Measurements from ENCODE around the gene CRYL1.

The CRYL1 gene

DNA sequence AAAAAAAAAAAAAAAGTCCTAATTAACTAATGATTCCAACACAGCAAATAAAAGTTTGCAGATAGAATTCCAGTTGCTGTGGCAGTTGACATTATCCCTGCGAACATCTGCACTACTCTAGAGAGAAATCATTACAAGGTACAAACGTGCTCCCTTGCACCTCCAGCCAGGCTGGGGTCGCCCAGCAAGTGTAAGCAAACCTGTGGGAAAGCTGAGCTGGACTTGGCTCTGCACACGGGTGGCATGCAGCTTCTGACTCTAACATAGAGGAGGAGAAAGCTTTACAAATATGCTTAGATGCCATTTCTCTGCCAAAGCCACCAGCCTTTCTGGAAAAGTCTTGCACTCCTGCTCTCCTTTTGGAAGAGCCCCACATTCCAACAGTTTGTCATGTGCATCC is 103.3 kb downstream of the CRYL1 start:
- DNase-seq (ENCODE audit: low read depth), result no peak

DNA sequence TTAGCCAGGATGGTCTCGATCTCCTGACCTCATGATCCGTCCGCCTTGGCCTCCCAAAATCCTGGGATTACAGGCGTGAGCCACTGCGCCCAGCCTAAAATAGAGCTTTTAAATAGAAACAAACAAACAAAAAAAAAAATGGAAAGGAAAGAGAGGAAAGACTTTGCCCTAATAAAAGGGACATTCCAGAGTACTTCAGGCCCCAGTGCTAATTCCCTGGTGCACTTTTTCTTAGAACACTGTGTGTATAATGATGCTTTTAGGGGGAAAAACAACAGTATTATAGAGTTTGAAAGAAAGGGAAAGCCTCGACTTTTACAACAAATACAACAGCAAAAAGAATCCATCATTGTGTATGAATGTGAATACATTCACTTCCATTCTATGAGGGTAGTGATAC is 104.7 kb downstream of the CRYL1 start:
- DNase-seq (ENCODE audit: low read depth), result no peak

DNA sequence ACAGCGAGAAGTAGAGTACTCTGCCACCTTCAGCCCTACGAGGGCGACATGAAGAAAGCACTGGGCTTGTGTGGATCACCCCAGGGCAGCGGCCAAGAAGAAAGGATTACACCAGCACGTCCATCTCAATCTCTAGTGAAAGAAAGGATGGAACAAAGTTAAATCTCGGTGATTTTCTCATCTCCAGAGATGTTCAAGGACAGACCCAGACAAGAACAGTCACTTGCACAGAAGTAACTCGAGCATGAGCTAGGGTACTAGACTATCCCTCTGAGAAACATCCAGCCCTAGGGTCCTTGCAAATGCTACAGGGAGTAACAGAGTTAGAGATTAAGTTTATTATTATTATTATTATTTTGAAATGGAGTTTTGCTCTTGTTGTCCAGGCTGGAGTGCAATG is 106.7 kb downstream of the CRYL1 start:
- DNase-seq (ENCODE audit: low read depth), result no peak

DNA sequence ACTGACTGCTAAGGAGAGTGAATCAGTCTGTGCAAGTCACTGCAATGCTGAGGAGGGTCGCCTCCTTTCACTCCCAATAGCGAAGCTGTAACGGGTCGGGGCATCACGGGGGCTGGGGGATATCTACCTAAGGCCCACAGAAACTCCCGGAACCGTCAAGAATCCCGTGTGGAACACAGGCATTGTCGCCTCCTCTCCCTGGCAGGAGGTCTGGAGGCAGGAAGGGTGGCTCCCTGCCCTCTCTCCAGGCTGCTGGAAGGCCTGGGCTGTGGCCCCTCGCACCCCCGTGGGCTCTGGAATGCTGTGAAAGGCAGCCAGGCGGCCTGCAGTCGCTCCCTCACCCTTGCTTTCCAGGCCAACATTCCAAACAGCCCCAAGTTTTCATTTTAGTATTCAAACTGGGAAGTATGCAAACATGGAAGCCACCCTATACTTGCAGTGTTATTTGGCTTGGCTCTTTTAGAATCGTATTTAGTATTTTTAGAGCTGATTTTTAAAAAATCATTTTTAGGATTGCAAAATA is 109.4 kb downstream of the CRYL1 start:
- DNase-seq (ENCODE audit: low read depth), result no peak

DNA sequence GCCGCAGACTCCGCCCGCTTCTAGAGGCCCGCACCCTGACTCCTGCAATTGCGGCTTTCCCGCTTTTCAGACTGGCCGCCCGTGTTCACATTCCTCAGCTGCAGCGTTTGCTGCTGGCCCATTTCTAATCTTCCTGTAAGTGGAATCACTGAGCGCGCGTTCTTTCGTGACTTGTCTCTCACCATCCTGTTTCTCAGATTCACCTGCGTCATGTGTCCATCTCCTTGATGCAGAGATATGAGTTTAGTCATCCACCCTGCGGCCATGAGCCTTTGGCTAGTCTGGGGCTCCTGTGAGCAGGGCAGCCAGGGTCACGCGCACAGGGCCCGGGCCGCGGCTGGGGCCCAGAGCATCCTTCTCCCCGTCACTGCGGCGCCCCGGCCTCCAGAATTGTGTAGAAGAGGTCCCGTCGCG is 110.0 kb downstream of the CRYL1 start:
- DNase-seq (ENCODE audit: low read depth), result no peak

DNA sequence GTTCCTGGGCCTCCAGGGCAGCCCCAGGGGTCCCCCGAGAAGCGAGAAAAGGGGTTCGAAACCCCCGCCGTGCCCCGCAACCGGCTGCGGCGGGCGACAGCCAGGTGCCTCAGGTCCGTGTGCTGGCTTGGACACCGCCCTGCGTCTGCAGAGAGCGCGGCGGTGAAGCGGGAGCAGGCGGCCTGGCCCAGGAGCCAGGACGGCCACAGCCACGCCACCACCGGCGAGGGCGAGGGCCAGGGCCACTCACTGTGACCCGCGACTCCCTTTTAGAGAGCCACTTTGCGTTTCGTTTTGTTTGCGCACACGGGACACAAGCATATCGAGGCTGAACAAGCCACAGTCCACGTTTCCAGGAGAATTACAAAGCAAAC is 110.4 kb downstream of the CRYL1 start:
- DNase-seq (ENCODE audit: low read depth), result no peak

DNA sequence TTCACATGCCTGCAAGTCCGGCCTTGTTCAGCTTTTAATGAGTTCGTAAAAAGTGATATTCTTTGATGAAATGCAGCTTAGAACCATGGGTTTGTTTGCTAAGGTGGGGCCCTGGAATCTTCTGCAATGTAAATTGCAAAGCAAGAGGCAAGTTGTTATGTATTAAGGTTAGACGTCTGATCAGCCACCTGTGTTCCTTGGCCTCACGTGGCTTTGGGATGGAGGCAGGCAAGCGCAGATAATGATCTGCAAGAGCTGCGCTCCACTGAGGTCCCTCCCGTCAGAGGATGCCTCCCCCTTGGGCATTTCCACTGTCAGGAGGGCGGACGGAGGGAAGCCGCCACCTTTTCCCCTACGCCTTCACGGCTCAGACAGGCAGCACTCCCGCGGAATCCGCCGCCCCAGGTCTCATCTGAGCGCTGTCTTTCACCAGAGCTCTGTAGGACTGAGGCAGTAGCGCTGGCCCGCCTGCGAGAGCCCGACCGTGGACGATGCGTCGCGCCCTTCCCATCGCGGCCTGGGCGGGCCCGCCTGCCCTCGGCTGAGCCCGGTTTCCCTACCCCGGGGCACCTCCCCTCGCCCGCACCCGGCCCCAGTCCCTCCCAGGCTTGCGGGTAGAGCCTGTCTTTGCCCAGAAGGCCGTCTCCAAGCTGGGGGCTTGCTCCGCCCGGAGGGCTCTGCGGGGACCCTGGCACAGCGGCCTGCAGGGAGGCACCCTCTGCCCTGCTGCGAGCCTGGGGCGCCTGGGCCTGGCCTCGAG is 110.9 kb downstream of the CRYL1 start:
- DNase-seq (ENCODE audit: low read depth), result no peak

DNA sequence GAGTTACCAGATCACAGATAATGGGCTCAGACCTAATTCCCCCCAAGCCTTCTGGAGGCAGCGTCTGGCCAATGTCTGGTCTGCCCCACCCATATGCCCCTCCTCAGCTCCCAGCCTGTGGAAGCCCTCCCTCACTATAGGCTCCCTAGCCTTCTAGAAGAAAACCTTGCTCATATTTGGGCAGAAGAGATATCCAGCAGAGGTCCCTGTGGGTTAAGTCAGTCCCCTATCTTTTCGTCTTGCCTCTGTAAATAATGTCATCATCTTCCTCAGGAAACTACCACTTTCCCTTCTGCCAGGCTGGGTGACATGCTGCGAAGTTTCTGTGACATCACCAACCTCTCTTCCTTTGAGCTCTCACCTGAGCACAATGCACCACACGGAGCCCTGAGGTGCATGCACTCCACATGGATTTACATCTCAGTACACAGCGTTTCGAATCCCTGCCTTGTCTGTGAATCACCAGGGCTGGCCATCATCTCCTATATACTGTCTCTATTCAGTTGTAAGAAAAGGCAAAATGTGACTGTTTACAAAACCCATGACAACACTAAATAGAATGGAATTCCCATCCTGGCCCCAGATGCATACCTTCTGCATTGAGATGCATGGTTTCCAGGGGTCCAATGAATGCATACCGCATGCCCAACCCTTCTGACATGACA is 112.8 kb downstream of the CRYL1 start:
- no peak for DNase-seq (ENCODE audit: low read depth)

DNA sequence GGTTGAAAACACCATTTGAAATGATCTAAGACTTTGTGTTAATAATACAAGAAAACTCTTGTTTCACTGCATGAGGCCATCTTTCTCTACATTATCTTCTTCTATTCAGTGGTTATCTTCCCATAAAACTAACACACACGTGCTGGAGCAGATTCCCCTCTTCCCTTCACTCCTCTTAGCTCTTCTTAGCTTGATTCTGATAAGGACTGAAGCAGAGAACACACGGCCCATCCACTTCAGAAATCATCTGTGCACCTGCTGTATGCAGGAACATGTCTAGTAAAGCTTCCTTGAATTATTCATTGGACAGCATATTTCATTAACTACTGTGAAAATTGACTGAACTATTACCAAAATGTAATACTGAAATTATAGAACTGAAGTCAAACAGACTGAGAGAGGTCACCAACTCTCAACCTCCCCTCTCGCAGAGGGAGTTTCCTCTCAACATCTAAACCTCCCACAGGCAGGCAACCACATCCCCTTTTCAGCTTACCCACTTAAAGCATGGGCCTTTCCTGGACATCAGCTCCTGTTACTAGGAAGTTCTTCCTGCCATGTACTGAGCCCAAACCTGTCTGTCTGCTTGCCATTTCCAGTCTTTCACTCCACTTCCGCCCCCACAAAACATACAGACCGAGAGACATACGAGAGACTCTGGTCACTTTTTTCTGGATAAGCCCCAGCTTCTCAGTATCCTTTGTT is 113.9 kb downstream of the CRYL1 start:
- peak; percentile 24 for DNase-seq (ENCODE audit: low read depth)

DNA sequence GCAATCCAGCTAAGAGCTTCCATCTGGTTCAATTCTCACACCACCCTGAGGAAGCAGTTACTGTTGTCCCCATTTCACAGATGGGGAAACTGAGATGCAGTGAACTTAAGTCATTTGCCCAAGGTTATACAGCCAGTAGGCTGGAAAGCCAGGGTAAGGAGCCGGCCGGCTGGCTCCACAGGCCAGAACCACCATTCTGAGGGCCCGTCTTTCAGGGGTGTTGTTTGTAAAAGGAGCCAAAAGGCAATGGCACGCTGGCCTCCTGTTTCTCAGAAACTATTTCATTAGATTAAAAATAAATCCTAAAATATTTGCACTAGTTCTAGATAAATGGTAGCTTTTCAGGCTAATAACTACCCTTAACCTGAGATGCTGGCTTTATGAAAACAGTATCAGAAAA is 114.9 kb downstream of the CRYL1 start:
- no peak for DNase-seq (ENCODE audit: low read depth)

DNA sequence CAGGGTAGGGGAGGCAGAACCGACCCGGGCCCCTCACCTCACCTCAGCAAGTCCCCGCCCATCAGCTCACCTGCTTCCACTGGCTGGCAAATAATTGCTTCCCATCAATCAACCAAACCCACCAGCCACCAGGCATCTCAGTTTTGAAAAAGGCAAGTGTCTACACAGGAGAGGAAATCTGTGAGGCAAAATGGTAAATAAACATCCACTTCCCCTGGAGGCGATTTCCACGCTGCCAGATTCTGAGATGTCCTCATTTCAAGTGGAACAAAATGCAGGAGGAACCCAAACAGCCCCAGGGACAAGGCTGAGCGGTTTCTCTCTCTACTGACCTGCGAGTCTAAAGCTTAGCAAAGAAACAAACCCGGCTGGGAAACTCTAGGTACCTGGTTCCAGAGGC is 117.5 kb downstream of the CRYL1 start:
- DNase-seq (ENCODE audit: low read depth), result no peak

DNA sequence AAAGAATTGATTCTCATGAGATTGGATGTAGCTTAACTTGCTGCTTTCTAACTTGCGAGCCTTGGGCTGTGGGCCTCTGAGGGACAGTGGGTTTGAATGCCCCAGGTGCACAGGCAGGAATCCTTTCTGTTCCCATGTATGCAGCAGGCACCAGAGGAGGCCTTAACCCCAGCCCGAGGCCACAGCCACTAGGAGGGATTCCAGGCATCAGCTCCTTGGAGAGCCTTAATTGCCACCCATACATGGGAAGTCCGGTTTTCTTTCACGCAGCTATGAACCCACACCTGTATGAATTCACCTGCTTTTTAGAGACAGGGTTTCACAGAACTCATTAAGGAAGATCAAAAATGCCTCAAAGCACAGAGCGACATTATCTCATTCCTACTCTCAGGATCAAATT is 117.9 kb downstream of the CRYL1 start:
- no peak for DNase-seq (ENCODE audit: low read depth)

DNA sequence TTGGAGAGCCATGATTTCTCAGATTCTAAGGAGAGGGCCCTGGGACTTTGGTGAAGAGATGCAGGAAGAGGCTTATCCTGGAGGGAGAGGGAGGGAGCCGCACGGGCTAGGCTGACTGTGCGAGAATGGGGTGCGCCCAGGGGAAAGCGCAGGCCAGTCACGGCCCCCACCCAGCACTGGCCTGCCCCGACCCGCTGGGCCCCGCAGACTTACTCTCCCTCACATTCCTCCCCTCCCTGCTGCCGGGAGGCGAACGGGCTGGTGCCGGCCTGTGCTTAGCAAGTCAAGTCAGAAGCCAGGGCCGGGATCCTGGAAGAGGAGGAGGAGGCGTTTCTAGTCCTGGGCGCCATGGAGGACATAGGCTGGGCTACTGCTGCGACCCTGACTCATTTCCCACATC is 120.0 kb downstream of the CRYL1 start:
- DNase-seq (ENCODE audit: low read depth), result no peak

DNA sequence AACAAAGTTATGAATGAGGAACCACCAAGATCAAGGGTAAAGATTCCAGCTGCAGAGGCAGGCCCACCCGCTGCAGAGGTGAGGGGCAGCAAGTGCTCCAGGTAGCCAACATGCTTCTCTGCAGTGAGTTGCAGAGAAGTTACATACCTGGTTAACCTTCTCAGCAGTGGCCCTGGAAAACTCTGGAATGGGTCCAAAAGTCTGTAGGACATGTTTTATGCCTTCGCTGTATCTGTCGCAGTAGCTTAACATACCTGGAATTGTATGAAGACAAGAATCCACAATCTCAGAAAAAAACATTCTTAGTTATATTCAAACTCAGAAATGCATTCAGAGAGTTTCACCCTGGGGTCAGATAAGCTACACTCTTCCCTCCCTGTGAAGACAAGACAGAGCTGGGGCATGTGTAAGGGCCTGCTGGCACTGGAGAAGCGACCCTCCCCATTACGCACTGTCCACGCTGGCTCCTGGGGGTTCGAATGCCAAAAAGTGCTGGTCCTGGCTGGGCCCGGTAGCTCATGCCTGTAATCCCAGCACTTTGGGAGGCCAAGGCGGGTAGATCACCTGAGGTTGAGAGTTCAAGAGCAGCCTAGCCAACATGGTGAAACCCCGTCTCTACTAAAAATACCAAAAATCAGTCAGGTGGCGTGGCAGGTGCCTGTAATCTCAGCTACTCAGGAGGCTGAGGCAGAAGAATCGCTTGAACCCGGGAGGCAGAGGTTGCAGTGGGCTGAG is 121.0 kb downstream of the CRYL1 start:
- no peak for DNase-seq (ENCODE audit: low read depth)

DNA sequence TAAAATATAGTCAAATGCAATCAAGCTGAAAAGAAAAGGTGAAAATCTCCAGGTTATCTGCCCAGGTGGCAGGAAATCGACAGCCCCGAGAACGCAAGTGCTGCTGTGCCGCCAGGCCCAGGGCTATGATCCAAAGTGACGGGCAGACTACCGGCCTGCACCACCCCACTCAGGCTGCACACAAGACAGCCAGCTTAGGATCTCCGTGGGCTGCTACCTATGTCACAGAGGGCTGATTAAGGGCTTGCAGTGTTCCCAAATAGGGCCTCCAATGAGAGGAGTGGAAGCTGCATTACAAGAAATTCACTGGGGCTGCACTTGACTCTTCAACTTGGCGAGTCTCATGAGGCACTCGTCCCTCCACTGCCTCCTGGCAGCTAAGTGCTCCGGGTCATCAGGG is 121.8 kb downstream of the CRYL1 start:
- no peak for DNase-seq (ENCODE audit: low read depth)

DNA sequence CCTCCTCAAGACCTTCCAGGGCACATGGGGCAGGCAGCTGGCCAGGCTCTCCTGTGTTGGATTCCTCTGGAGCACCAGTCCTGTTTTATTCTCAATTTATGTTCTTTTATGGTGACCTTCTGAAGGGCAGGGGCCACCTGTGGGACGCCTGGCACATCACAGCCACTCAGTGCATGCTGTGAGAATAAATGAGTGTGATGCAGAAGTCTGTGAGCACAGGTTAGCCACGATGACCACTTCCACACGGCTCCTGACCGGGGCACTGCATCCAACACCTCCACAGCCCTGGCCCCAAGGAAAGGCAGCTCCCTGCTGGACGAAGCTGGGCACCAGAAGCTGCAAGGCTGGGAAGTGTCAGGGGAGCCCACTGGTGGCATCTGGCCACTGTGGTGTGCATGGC is 122.8 kb downstream of the CRYL1 start:
- no peak for DNase-seq (ENCODE audit: low read depth)

DNA sequence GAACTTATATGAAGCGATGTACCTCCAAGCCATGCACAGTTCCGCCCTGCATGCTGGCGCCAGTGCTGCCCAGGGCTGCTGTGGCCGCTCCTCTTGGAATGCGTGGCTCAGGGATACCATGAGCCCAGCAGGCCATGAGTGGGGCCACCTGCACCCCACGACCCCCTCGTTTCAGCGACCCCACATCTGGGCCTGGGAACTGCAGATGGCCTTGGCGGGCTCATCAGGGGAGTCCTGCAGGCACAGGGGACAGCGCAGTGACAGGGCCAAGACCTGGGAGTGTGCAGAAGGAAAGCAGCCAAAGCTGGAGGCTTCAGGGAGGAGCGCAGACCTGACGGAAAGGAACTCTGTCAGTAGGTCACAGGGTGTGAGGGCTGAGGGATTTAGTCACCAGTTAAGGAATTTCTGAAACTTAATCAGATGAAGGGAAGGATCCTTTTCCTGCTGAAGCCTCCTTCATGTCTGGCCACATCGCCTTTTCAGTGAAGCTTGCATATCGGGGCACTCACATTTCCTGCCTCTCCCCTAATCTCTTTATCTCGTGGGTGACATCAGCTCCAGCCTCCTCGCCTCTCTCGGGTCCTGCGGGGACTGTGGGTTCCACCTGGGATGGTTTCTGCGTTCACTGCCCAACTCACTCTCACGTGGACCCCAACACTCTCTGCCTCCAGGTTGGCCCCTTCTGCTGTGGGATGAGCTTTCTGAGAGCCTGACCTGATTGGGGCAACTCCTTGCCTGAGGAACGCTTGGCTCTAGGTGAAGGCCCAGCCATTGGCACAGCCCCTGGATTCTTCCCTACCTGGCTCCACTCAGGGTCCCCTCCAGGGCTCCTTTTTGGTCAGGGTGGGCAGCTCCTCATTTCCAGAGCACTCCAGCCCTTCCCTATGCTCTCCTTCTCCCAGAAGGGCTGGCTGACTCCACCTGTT is 123.5 kb downstream of the CRYL1 start:
- no peak for DNase-seq (ENCODE audit: low read depth)

DNA sequence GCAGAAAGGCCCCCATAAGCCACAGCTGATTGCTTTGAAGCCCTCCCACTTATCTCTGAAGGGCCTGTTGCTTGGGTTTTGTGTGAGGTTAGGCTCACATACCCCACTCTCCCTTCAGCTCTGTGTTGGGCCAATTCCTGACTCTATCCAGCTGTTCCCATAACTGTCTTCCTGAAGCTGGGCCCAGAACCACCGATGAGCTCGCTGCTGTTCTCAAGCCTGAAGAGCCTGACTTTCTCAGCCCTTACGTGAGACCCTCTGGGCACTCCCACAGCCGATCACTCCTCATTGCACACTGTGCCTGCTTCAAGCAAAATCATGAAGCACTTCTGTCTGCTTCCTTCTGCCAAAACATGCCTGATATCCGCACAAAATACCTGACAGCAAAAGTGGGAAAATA is 124.1 kb downstream of the CRYL1 start:
- DNase-seq (ENCODE audit: low read depth), result no peak

DNA sequence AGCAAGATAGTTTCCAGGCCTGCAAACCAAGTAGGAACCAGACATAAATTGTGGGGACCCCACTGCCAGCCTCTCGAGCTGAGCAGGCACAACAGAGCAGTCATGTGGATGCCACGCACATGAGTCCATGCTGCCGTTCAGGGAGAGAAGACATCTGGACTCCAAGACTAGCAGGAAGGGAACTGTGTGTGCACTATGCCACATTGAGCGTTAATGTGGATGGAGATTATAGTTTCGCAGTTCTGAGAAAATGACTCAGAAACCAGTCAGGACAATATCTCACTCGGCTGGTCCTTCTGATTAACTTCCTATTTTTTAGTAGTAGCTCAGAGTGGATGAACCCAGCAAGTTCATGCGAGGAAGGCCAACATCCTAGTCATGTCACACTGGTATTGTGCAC is 124.9 kb downstream of the CRYL1 start:
- DNase-seq (ENCODE audit: low read depth), result no peak

DNA sequence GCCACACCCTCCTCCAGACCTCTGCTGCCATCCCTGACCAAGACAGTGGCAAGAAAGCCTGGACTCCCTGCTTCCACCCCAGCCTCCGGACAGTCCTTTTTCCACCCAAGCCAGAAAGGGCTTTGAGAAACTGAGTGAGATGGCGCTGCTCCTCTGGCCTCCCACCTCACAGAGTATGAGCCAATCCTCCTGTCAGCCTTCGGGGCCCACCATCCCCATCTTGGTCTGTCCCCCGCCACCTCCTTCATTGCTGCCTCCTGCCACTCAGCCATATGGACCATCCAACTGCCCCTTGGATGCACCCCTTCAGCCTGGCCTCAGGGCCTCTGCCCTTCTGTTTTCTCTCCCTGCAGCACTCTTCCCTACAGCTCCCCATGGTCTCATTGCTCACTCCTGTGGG is 125.7 kb downstream of the CRYL1 start:
- DNase-seq (ENCODE audit: low read depth), result no peak

DNA sequence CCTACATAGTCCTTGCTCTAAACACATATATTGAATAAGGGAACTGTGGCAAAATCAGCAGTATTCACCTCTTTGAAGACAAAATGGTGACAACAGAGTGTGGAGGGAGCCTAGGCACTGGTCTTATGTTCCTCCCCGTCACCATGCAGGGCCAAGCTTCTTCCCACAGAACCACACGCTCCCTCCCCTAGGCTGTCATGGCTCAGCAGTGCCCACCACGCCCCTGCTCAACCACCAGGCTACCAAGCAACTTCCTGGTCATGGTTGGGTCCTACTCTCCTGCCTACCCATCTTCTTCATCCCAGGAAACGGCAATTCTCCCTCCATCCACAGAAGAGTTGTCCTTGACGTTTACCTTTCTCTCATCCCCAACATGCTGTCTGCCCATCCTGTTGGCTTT is 126.1 kb downstream of the CRYL1 start:
- no peak for DNase-seq (ENCODE audit: low read depth)

Measured in stimulated activated CD8-positive, alpha-beta memory T cell treated with anti-CD3 and anti-CD28 coated beads, Interleukin-4, amount 100 ng/mL, for 24 hours (primary cell).